HepG2 (cell line): ENCODE data around the gene ARF6. TPM values are rescaled to one million over a fixed set of nuclear protein-coding genes. Genes with fewer than 3 reads are reported as not detected.

Experiments
- ATAC-seq: fragments of 200-7000 bp; cut with Tn5 transposase; 3 replicates; pipeline ENCODE4 v1.9.1; 2020; ENCODE audit warnings: mild to moderate bottlenecking, moderate library complexity
- BruUV-seq: library from RNA; stranded (reverse); fragments of 400-500 nt; replicated peaks from 2 replicates; lab custom pipeline; 2021; lab: Mats Ljungman, UMichigan
- CTCF ChIA-PET: fragments of 300-600 bp; formaldehyde crosslinking; extraction: SDS; loops from one replicate; lab custom pipeline; 2021; ENCODE audit warnings: low total read pairs, inconsistent platforms, low intra/inter-chr PET ratio; lab: Yijun Ruan, JAX
- POLR2A ChIA-PET: fragments of 350-600 bp; sonication (Branson Sonifier 250); formaldehyde crosslinking; loops from one replicate; lab custom pipeline; 2020; ENCODE audit warnings: antibody characterized with exemption, inconsistent platforms; lab: Yijun Ruan, JAX
- DNase-seq: peaks from one replicate; pipeline ENCODE4 v3.0.0-alpha.2; 2015; ENCODE audit warnings: low spot score
- FAIRE-seq: peaks from 3 replicates; lab custom pipeline; 2011; peaks lifted over from hg19 to GRCh38; lab: Jason Lieb, UNC
- H2AFZ ChIP-seq: one replicate; pipeline ENCODE4 v1.6.1; 2011; ENCODE audit warnings: low read length, inconsistent platforms
- H3K27ac ChIP-seq: fragments of 300-600 bp; 3 replicates; pipeline ENCODE4 v1.8.0; 2011; ENCODE audit warnings: mixed run types, mild to moderate bottlenecking, mixed read lengths, low read length, inconsistent platforms; ENCODE audit not compliant: insufficient read depth; ENCODE audit errors: extremely low read length
- H3K27me3 ChIP-seq, 2 experiments: fragments of 200-600 bp in 1 of 2; 2 replicates in 1 of 2; 3 replicates in 1 of 2; pipeline versions ENCODE4 v1.6.0 to v1.8.0; 2011; ENCODE audit warnings: low read length in 2 of 2, mild to moderate bottlenecking in 2 of 2, moderate library complexity in 2 of 2, inconsistent platforms in 1 of 2; ENCODE audit not compliant: insufficient read depth in 2 of 2, control insufficient read depth in 1 of 2
- H3K36me3 ChIP-seq, 2 experiments: fragments of 200-600 bp in 1 of 2; replicated peaks in 1 of 2; 2 replicates in 1 of 2; 3 replicates in 1 of 2; pipeline versions ENCODE4 v1.5.1 to v1.8.0; 2011; ENCODE audit warnings: low read length in 2 of 2, inconsistent platforms in 1 of 2; ENCODE audit not compliant: insufficient read depth in 2 of 2, control insufficient read depth in 1 of 2
- H3K4me1 ChIP-seq: 2 replicates; pipeline ENCODE4 v1.5.1; 2012; ENCODE audit warnings: low read length, inconsistent platforms; ENCODE audit not compliant: insufficient read depth
- H3K4me2 ChIP-seq: 2 replicates; pipeline ENCODE4 v1.6.0; 2011; ENCODE audit warnings: low read depth, low read length, inconsistent platforms
- H3K4me3 ChIP-seq, 3 experiments: fragments of 200-600 bp in 1 of 3; sonication (generic), shearing (Covaris generic) in 1 of 3; replicated peaks in 1 of 3; 2 replicates each; pipeline ENCODE4 v1.5.1; 2011 to 2016; ENCODE audit warnings: low read length in 3 of 3, inconsistent platforms in 2 of 3, low read depth in 2 of 3, mild to moderate bottlenecking in 2 of 3, control low read depth in 1 of 3, mixed read lengths in 1 of 3; ENCODE audit not compliant: insufficient read depth in 1 of 3
- H3K79me2 ChIP-seq: one replicate; pipeline ENCODE4 v1.6.1; 2011; ENCODE audit warnings: low read length, inconsistent platforms; ENCODE audit not compliant: insufficient read depth
- H3K9ac ChIP-seq: 2 replicates; pipeline ENCODE4 v1.6.0; 2011; ENCODE audit warnings: mild to moderate bottlenecking, low read depth, low read length, inconsistent platforms; ENCODE audit not compliant: insufficient read depth
- H3K9me3 ChIP-seq: 2 replicates; pipeline ENCODE4 v1.5.1; 2012; ENCODE audit warnings: mild to moderate bottlenecking, low read length
- H4K20me1 ChIP-seq: 2 replicates; pipeline ENCODE4 v1.6.0; 2011; ENCODE audit warnings: inconsistent platforms, mild to moderate bottlenecking, low read length, moderate library complexity; ENCODE audit not compliant: insufficient read depth
- NFE2L2 ChIP-seq: fragments of 150-350 bp; IDR thresholded peaks from 2 replicates; pipeline ENCODE4 v1.6.1; 2014; ENCODE audit warnings: low read length
- RBM39 ChIP-seq: fragments of 200-400 bp; formaldehyde crosslinking; IDR thresholded peaks from one replicate; pipeline ENCODE4 v1.6.1; 2018; ENCODE audit warnings: antibody characterized with exemption, mild to moderate bottlenecking, low read depth, low read length; ENCODE audit not compliant: poor library complexity, severe bottlenecking
- SAP130 ChIP-seq: IDR thresholded peaks from 2 replicates; pipeline ENCODE4 v1.6.1; 2016; ENCODE audit warnings: low read depth
- ZSCAN21 ChIP-seq: sonication (generic); formaldehyde crosslinking; IDR thresholded peaks from 2 replicates; pipeline ENCODE4 v1.8.0; 2022; ENCODE audit warnings: mild to moderate bottlenecking, missing genetic modification reagents, moderate library complexity, borderline replicate concordance
- WGBS: methylation state at CpG from one replicate; pipeline ENCODE4 v1.1.6; 2017; ENCODE audit warnings: low lambda C conversion rate; 5-methylcytosine and 5-hydroxymethylcytosine counted together
- in situ Hi-C: cut with HindIII; loops from 2 replicates; pipeline ENCODE4 v1.10.0; 2017; ENCODE audit warnings: low pct_unique_long_range_greater_than_20kb; ENCODE audit not compliant: extremely low pct_ligation_motif_present
- intact Hi-C: fragments of 100-400 bp; cut with micrococcal nuclease; formaldehyde crosslinking; loops from one replicate; pipeline ENCODE4 v1.10.0; 2022; ENCODE audit not compliant: unreplicated experiment
- polyA plus RNA-seq, 8 experiments: library from polyadenylated mRNA; depleted of rRNA in 3 of 8; stranded (reverse) in 7 of 8; unstranded in 1 of 8; fragments of >200 nt; fragmentation: Illumina TruSeq in 4 of 8; extraction: Trizol in 4 of 8; gene quantifications; 2 replicates each; pipeline versions ENCODE4 v1.2.1 to v1.2.3, GENCODE V29; 2011 to 2016; ENCODE audit warnings: low read depth in 4 of 8, missing spikeins in 1 of 8, mixed read lengths in 1 of 8; ENCODE audit not compliant: insufficient read depth in 1 of 8
- total RNA-seq, 5 experiments: library from RNA; depleted of rRNA; stranded (reverse); fragments of >200 nt; fragmentation: Illumina TruSeq; extraction: Trizol; gene quantifications; 2 replicates each; pipeline ENCODE4 v1.2.3, GENCODE V29; 2016; ENCODE audit warnings: low read depth in 1 of 5
- TF ChIP-seq, protein P1 (sequence below): sonication (generic); formaldehyde crosslinking; IDR thresholded peaks from 2 replicates; pipeline ENCODE4 v1.5.0; 2020; ENCODE audit warnings: mild to moderate bottlenecking, missing genetic modification reagents, moderate library complexity

The ARF6 gene
- total and polyA plus RNA-seq, 2 of the 13 experiments (the other 11 are each of a cell fraction or from before 2014, with no cell fraction given), result 12.7 to 31.9 TPM

DNA sequence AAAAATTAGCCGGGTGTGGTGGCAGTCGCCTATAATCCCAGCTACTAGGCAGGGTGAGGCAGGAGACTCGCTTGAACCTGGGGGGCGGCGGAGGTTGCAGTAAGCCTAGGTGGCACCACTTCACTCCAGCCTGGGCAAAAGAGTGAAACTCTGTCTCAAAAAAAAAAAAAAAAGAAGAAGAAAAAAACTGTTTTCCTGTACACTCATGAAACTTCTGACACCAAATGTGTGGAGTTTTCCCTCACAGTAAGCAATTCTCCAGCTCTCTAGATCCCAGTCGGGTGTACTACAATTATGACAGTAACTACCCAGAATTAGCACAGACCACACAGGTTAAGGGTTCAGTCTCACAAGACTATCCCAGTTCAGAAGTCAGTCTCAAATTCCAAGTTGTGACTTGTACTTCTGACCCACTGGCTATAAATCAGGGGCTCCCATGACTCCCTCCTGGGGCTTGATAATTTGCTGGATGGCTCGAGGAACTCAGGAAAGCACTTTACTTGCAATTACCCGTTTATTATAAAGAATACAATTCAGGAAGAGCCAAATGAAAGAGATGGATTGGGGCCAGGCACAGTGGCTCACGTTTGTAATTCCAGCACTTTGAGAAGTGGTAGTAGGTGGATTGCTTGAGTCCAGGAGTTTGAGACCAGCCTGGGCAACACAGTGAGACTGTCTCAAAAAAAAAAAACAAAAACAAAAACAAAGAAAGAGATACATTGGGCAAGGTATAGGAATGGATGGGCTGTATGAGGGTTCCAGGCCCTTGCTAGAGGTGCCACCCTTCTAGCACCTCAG, 12.4 kb upstream of the ARF6 start:
- no TSS peak for BruUV-seq
- Histone ChIP-seq H2AFZ (no peak overlapping the region), H3K4me3 (peak overlapping the region in 1 of 3 experiments; percentile 44; a peak in 2 of 6 replicates), H3K79me2 (no peaks in the 10 kb centered on the region), H3K9ac (peak overlapping the region; percentile 17; the same call in 1 of the 2 replicates), H3K27me3 (no peaks in the 10 kb centered on the region), H3K4me2 (peak overlapping the region; percentile 52), H4K20me1 (no peaks in the 10 kb centered on the region), H3K27ac (no peak overlapping the region), H3K36me3 (no peaks in the 10 kb centered on the region), H3K4me1 (peaks cover 32% of the 10 kb centered on the region), H3K9me3 (no peaks in the 10 kb centered on the region)
- 23% methylated on average over 9 of the region's 9 CpGs for WGBS
- peak; percentile 72 for ATAC-seq
- CTCF ChIA-PET, result interaction anchor here (0.9 to 2.4 kb wide), 4 partner anchors 19 to 228 kb away, joined by 3 to 13 read pairs (median 4); no protein-coding TSS in a partner anchor
- in situ Hi-C loops, result no loop called here
- intact Hi-C loops, result no loop called here
- no peak for DNase-seq
- peak; percentile 46 for FAIRE-seq
- POLR2A ChIA-PET, result interaction anchor here (0.8 to 1.3 kb wide), 8 partner anchors 12 to 236 kb away, joined by 3 to 13 read pairs (median 4); partner anchors contain the start of genes ARF6 and VCPKMT
- TF ChIP-seq ZSCAN21 (no peak), SAP130 (CRISPR knock-in tag) (no peak), NFE2L2 (no peak)

DNA sequence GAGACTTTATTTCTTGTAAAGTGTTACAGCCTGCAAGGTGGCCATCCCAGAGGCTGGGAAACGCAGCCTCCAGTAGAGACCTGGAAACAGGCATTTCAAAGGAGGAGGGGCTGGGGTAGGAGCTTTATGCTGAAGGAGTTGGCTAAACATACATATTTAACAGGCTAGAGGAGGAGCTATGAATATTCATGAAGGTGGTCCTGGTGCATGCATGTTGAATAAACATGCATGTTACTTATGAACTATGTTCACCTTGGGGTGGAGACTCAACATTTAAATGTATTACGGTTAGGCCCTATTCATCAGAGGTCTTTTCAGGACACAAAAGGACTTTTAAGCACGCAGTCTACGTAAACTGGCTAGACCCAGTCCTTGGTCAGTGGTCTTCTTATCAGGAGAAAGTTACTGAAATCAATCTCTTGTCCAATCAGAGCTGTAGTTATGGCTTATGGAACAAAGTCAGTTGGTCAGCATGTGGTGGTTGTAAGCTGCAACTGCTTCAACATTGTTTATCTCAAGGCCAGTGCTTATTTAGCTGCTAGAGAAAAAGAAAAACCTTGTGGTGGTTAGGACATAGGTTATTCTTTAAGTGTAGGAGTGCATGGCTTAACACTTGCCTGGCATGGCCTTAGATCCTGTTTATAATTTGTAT, 11.4 kb upstream of the ARF6 start:
- Histone ChIP-seq H3K27ac (no peak overlapping the region), H4K20me1 (no peaks in the 10 kb centered on the region), H3K79me2 (no peaks in the 10 kb centered on the region), H3K9me3 (no peaks in the 10 kb centered on the region), H3K9ac (no peak overlapping the region), H2AFZ (no peak overlapping the region), H3K4me3 (no peak overlapping the region), H3K4me1 (peaks cover 25% of the 10 kb centered on the region), H3K27me3 (no peaks in the 10 kb centered on the region), H3K4me2 (peak overlapping the region; percentile 29; the same call in 1 of the 2 replicates), H3K36me3 (no peaks in the 10 kb centered on the region)
- DNase-seq, result no peak
- in situ Hi-C loops, result no loop called here
- ChIA-PET POLR2A (interaction anchor here (0.6 to 1.3 kb wide), 3 partner anchors 8 to 121 kb away, joined by 3 to 6 read pairs (median 3); no protein-coding TSS in a partner anchor), CTCF (no interaction called here)
- ATAC-seq, result no peak
- intact Hi-C loops, result no loop called here
- TF ChIP-seq, protein P1, sequence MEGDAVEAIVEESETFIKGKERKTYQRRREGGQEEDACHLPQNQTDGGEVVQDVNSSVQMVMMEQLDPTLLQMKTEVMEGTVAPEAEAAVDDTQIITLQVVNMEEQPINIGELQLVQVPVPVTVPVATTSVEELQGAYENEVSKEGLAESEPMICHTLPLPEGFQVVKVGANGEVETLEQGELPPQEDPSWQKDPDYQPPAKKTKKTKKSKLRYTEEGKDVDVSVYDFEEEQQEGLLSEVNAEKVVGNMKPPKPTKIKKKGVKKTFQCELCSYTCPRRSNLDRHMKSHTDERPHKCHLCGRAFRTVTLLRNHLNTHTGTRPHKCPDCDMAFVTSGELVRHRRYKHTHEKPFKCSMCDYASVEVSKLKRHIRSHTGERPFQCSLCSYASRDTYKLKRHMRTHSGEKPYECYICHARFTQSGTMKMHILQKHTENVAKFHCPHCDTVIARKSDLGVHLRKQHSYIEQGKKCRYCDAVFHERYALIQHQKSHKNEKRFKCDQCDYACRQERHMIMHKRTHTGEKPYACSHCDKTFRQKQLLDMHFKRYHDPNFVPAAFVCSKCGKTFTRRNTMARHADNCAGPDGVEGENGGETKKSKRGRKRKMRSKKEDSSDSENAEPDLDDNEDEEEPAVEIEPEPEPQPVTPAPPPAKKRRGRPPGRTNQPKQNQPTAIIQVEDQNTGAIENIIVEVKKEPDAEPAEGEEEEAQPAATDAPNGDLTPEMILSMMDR, result no peak
- TF ChIP-seq RBM39, result no peak
- 36% methylated on average over 4 of the region's 4 CpGs for WGBS
- no peak for FAIRE-seq
- BruUV-seq, result no TSS peak
